DOHH2 (cell line): ENCODE measurements around the gene RASSF3.
"Not testable (repeated sequence)": the region's sequence is repeated elsewhere in the genome, so short reads cannot be mapped to it uniquely, and the experiment has no call there.

ENCODE experiments used
- H3F3A ChIP-seq: fragments of 200-600 bp; sonication (generic), shearing (Covaris generic); 2 replicates; pipeline ENCODE4 v1.6.0; 2016; ENCODE audit warnings: antibody characterized with exemption, mild to moderate bottlenecking; ENCODE audit not compliant: control insufficient read depth, insufficient read depth
- H3K27ac ChIP-seq: fragments of 200-600 bp; sonication (generic); 2 replicates; pipeline ENCODE4 v1.5.1; 2014; ENCODE audit warnings: low read depth, mild to moderate bottlenecking, low read length, moderate library complexity
- H3K27me3 ChIP-seq: fragments of 200-600 bp; sonication (generic); 2 replicates; pipeline ENCODE4 v1.6.1; 2014; ENCODE audit warnings: mild to moderate bottlenecking, low read length, mixed read lengths; ENCODE audit not compliant: control insufficient read depth
- H3K36me3 ChIP-seq: fragments of 200-600 bp; sonication (generic); 2 replicates; pipeline ENCODE4 v1.6.1; 2014; ENCODE audit warnings: mild to moderate bottlenecking, low read length, moderate library complexity, mixed read lengths; ENCODE audit not compliant: control insufficient read depth
- H3K4me1 ChIP-seq: fragments of 200-600 bp; sonication (generic); 2 replicates; pipeline ENCODE4 v1.6.1; 2014; ENCODE audit warnings: mild to moderate bottlenecking, low read length, mixed read lengths; ENCODE audit not compliant: control insufficient read depth
- H3K4me2 ChIP-seq: fragments of 200-600 bp; sonication (generic); 2 replicates; pipeline ENCODE4 v1.6.0; 2014; ENCODE audit warnings: mild to moderate bottlenecking, low read length, moderate library complexity
- H3K4me3 ChIP-seq: fragments of 200-600 bp; sonication (generic); 2 replicates; pipeline ENCODE4 v1.5.1; 2014; ENCODE audit warnings: mild to moderate bottlenecking, low read length, mixed read lengths
- H3K79me2 ChIP-seq: fragments of 200-600 bp; sonication (generic); 2 replicates; pipeline ENCODE4 v1.6.1; 2014; ENCODE audit warnings: mild to moderate bottlenecking, low read length, mixed read lengths; ENCODE audit not compliant: control insufficient read depth
- H3K9me2 ChIP-seq: fragments of 200-600 bp; sonication (generic); replicated peaks from 2 replicates; pipeline ENCODE4 v1.6.1; 2014; ENCODE audit warnings: mild to moderate bottlenecking, low read length, mixed read lengths; ENCODE audit not compliant: control insufficient read depth
- H3K9me3 ChIP-seq: fragments of 200-600 bp; sonication (generic); 2 replicates; pipeline ENCODE4 v1.6.1; 2014; ENCODE audit warnings: antibody characterized with exemption, low read length, mixed read lengths; ENCODE audit not compliant: control insufficient read depth, insufficient read depth
- H4K20me1 ChIP-seq: fragments of 200-600 bp; sonication (generic); 2 replicates; pipeline ENCODE4 v1.6.0; 2014; ENCODE audit warnings: low read depth, mild to moderate bottlenecking, antibody characterized with exemption, low read length, moderate library complexity; ENCODE audit not compliant: control insufficient read depth, insufficient read depth
- EZH2phosphoT487 ChIP-seq: fragments of 200-600 bp; sonication (generic); IDR thresholded peaks from 2 replicates; pipeline ENCODE4 v1.6.1; 2017; ENCODE audit warnings: borderline replicate concordance, mild to moderate bottlenecking, antibody characterized with exemption, low read length, moderate library complexity, mixed read lengths
- TF ChIP-seq, protein P1 (sequence below): fragments of 200-600 bp; sonication (generic); IDR thresholded peaks from one replicate; pipeline ENCODE4 v1.5.1; 2014; ENCODE audit warnings: antibody characterized with exemption, mild to moderate bottlenecking, low read depth, low read length; ENCODE audit not compliant: poor library complexity, severe bottlenecking

RASSF3 gene

DNA sequence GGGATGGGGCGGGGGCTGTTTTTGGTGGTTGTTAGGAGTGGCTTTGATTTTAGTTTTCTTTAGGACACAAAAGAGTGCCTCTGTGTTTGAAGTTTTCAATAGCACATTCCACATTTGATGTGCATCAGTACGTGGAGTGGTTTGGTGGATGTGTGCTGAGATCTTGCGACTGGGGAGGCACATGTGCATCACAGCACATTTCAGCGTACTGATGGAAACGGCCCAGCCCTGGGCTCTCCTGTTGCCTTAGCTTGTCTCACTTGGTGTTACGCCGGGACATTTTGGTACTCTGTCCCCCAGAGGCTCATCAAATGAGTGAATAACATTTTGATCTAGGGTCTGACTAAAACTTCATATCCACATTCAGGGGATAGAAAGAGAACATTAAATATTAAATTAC lies 78.4 kb downstream of the RASSF3 start:
- H3K36me3 ChIP-seq: peaks cover 68% of the 10 kb centered on the region
- TF ChIP-seq EZH2phosphoT487: no peak
- TF ChIP-seq, protein P1, sequence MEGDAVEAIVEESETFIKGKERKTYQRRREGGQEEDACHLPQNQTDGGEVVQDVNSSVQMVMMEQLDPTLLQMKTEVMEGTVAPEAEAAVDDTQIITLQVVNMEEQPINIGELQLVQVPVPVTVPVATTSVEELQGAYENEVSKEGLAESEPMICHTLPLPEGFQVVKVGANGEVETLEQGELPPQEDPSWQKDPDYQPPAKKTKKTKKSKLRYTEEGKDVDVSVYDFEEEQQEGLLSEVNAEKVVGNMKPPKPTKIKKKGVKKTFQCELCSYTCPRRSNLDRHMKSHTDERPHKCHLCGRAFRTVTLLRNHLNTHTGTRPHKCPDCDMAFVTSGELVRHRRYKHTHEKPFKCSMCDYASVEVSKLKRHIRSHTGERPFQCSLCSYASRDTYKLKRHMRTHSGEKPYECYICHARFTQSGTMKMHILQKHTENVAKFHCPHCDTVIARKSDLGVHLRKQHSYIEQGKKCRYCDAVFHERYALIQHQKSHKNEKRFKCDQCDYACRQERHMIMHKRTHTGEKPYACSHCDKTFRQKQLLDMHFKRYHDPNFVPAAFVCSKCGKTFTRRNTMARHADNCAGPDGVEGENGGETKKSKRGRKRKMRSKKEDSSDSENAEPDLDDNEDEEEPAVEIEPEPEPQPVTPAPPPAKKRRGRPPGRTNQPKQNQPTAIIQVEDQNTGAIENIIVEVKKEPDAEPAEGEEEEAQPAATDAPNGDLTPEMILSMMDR: no peak
- no peaks in the 10 kb centered on the region for H3K27me3 ChIP-seq
- H4K20me1 ChIP-seq: no peaks in the 10 kb centered on the region
- H3K79me2 ChIP-seq: peaks cover 33% of the 10 kb centered on the region
- no peak overlapping the region for H3K4me3 ChIP-seq
- no peaks in the 10 kb centered on the region for H3K4me1 ChIP-seq
- H3K9me2 ChIP-seq: no peaks in the 10 kb centered on the region
- H3K9me3 ChIP-seq: no peaks in the 10 kb centered on the region
- H3F3A ChIP-seq: no peaks in the 10 kb centered on the region
- no peak overlapping the region for H3K4me2 ChIP-seq
- H3K27ac ChIP-seq: no peak overlapping the region

DNA sequence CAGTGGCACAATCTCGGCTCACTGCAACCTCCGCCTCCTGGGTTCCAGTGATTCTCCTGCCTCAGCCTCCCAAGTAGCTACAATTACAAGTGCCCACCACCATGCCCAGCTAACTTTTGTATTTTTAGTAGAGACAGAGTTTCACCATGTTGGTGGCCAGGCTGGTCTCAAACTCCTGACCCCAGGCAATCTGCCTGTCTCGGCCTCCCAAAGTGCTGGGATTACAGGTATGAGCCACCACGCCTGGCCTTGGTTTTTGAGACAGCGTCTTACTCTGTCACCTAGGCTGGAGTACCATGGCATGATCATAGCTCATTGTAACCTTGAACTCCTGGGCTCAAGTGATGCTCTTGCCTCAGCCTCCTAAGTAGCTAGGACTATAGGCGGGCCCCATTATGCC lies 79.9 kb downstream of the RASSF3 start:
- H3K9me3 ChIP-seq, H3K27me3 ChIP-seq, H3K4me2 ChIP-seq, H3K27ac ChIP-seq, H3K4me1 ChIP-seq, H4K20me1 ChIP-seq, H3K4me3 ChIP-seq, H3K9me2 ChIP-seq, H3F3A ChIP-seq: not testable (repeated sequence)
- peaks cover 21% of the 10 kb centered on the region for H3K79me2 ChIP-seq
- H3K36me3 ChIP-seq: peaks cover 74% of the 10 kb centered on the region

DNA sequence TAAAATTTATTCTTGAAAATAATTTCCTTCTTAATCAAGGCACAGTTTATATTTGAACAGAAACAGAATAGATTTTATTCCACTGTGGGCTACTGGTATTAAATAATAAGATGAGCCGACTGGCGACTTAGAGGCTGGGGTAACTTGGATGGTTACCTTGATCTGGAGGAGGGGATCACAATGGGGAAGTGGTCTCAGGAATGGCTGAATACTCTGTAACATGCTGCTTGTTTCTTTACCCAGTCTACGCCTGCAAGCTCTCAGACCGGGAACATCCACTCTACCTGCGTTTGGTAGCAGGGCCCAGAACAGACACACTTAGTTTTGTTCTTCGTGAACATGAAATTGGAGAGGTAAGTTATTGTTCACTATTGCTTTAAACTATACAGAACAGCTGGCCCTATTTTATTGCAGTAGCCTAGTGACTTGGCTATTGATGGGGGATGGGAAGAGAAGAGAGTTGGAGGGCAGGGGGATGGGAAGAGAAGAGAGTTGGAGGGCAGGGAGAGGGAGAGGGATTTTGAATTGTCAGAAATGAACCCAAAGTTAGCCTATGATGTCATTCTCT lies 81.0 kb downstream of the RASSF3 start:
- peaks cover 69% of the 10 kb centered on the region for H3K36me3 ChIP-seq
- TF ChIP-seq, protein P1: no peak
- no peak for TF ChIP-seq EZH2phosphoT487
- H3K4me1 ChIP-seq: no peaks in the 10 kb centered on the region
- H3K9me2 ChIP-seq: no peaks in the 10 kb centered on the region
- H3F3A ChIP-seq: peaks cover 3% of the 10 kb centered on the region; the same call in 1 of the 2 replicates
- H3K9me3 ChIP-seq: no peaks in the 10 kb centered on the region
- no peak overlapping the region for H3K27ac ChIP-seq
- no peaks in the 10 kb centered on the region for H4K20me1 ChIP-seq
- no peak overlapping the region for H3K4me2 ChIP-seq
- no peak overlapping the region for H3K4me3 ChIP-seq
- peaks cover 21% of the 10 kb centered on the region for H3K79me2 ChIP-seq
- no peaks in the 10 kb centered on the region for H3K27me3 ChIP-seq

DNA sequence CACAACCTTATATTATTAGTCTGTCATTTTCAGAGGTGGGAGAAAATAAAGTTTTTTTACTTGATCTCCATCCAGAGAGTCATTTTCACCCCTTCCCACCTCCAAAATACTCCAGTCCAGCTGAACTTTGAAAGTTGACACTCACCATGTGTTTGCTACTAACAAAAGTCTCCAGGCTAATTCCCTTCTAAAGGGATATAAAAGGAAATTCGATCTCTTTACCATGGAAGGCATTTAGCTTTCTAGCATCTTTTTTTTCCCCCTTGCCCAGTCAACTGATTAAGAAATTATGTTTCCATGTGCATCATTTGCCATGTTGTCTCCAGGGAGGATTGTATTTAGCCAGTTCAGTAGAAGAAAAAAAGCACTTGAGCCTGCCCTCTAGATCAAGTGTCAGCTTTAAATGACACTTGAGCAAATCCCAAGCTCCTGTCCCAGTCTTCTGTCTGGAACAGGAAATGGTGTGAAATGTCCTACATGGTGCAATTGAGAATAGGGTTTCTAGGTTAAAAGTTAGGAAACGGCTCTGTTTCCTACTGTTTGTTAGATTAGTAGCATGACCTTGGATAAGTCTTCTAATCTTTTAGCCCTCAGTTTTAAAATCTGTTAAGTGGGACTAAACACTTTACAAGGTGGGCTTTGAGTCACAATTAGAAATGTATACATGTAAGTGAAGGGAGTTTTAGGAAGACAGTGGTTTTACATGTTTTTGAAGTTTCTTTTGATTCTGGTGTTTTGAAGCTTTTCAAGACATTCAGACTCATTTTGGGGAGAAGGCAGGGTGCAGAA lies 81.7 kb downstream of the RASSF3 start:
- Histone ChIP-seq H3K4me2 (no peak overlapping the region), H4K20me1 (no peaks in the 10 kb centered on the region), H3K27ac (no peak overlapping the region), H3K27me3 (no peaks in the 10 kb centered on the region), H3K4me1 (no peaks in the 10 kb centered on the region), H3K36me3 (peaks cover 69% of the 10 kb centered on the region), H3K9me2 (no peaks in the 10 kb centered on the region), H3F3A (peaks cover 8% of the 10 kb centered on the region; the same call in 1 of the 2 replicates), H3K4me3 (no peak overlapping the region), H3K79me2 (peaks cover 21% of the 10 kb centered on the region), H3K9me3 (no peaks in the 10 kb centered on the region)
- TF ChIP-seq EZH2phosphoT487: no peak
- TF ChIP-seq, protein P1: no peak
